ENCODE measurements around the gene SLC13A2. TPM values are rescaled to one million over a fixed set of nuclear protein-coding genes. Genes with fewer than 3 reads are reported as not detected.

The SLC13A2 gene
- polyA plus RNA-seq, 1 experiment = not detected

- H3K4me3 ChIP-seq (ENCODE audit: low read depth, low read length) = no peak overlapping the region
- peaks cover 2% of the 10 kb centered on the region; the same call in 1 of the 2 replicates for H3K27me3 ChIP-seq (ENCODE audit: control insufficient read depth, insufficient read depth, low read length)
- POLR2A ChIA-PET = no interaction called here
- CTCF ChIA-PET = interaction anchor here (1.0 to 4.1 kb wide), 3 partner anchors 9 to 34 kb away, joined by 4 to 19 read pairs (median 7); no protein-coding TSS in a partner anchor
- no peak for TF ChIP-seq CTCF (IDR thresholded peaks at IDR 0.05; ENCODE audit: insufficient read depth, low read depth, low read length)
- H3K36me3 ChIP-seq (ENCODE audit: control insufficient read depth, insufficient read depth, low read length) = no peaks in the 10 kb centered on the region
- no peak for DNase-seq (ENCODE audit: low read depth)
Measured at GRCh38 chr17:28528327-28529012, 55.0 kb downstream of the SLC13A2 start.

GRCh38 chr17:28529013-28529400, 55.6 kb downstream of the SLC13A2 start:
- Histone ChIP-seq H3K27me3 (ENCODE audit: control insufficient read depth, insufficient read depth, low read length) (peaks cover 2% of the 10 kb centered on the region; the same call in 1 of the 2 replicates), H3K36me3 (ENCODE audit: control insufficient read depth, insufficient read depth, low read length) (no peaks in the 10 kb centered on the region), H3K4me3 (ENCODE audit: low read depth, low read length) (no peak overlapping the region)
- no peak for TF ChIP-seq CTCF (IDR thresholded peaks at IDR 0.05; ENCODE audit: insufficient read depth, low read depth, low read length)
- no peak for DNase-seq (ENCODE audit: low read depth)
- ChIA-PET POLR2A (no interaction called here), CTCF (interaction anchor here (1.0 to 4.1 kb wide), 3 partner anchors 9 to 35 kb away, joined by 4 to 19 read pairs (median 7); no protein-coding TSS in a partner anchor)

GRCh38 chr17:28530250-28530649, 56.8 kb downstream of the SLC13A2 start:
- TF ChIP-seq CTCF (IDR thresholded peaks at IDR 0.05; ENCODE audit: insufficient read depth, low read depth, low read length) = no peak
- ChIA-PET CTCF (interaction anchor here (1.0 to 4.1 kb wide), 2 partner anchors 10 to 17 kb away, joined by 4 to 19 read pairs; no protein-coding TSS in a partner anchor), POLR2A (no interaction called here)
- Histone ChIP-seq H3K36me3 (ENCODE audit: control insufficient read depth, insufficient read depth, low read length) (no peaks in the 10 kb centered on the region), H3K4me3 (ENCODE audit: low read depth, low read length) (no peak overlapping the region), H3K27me3 (ENCODE audit: control insufficient read depth, insufficient read depth, low read length) (peaks cover 2% of the 10 kb centered on the region; the same call in 1 of the 2 replicates)
- DNase-seq (ENCODE audit: low read depth) = no peak

GRCh38 chr17:28530926-28531325, 57.5 kb downstream of the SLC13A2 start:
- TF ChIP-seq CTCF (IDR thresholded peaks at IDR 0.05; ENCODE audit: insufficient read depth, low read depth, low read length) = no peak
- Histone ChIP-seq H3K27me3 (ENCODE audit: control insufficient read depth, insufficient read depth, low read length) (peaks cover 2% of the 10 kb centered on the region; the same call in 1 of the 2 replicates), H3K36me3 (ENCODE audit: control insufficient read depth, insufficient read depth, low read length) (no peaks in the 10 kb centered on the region), H3K4me3 (ENCODE audit: low read depth, low read length) (no peak overlapping the region)
- ChIA-PET POLR2A (no interaction called here), CTCF (interaction anchor here (1.8 to 2.1 kb wide), 2 partner anchors 9 to 35 kb away, joined by 6 read pairs; no protein-coding TSS in a partner anchor)
- DNase-seq (ENCODE audit: low read depth) = no peak

- CTCF ChIA-PET = interaction anchor here (1.8 to 2.2 kb wide), 3 partner anchors 8 to 37 kb away, joined by 6 read pairs; no protein-coding TSS in a partner anchor
- Histone ChIP-seq H3K36me3 (ENCODE audit: control insufficient read depth, insufficient read depth, low read length) (no peaks in the 10 kb centered on the region), H3K27me3 (ENCODE audit: control insufficient read depth, insufficient read depth, low read length) (peaks cover 2% of the 10 kb centered on the region; the same call in 1 of the 2 replicates), H3K4me3 (ENCODE audit: low read depth, low read length) (no peak overlapping the region)
- TF ChIP-seq CTCF (IDR thresholded peaks at IDR 0.05; ENCODE audit: insufficient read depth, low read depth, low read length) = no peak
- no peak for DNase-seq (ENCODE audit: low read depth)
- POLR2A ChIA-PET = no interaction called here
Measured at GRCh38 chr17:28532050-28532960, 58.9 kb downstream of the SLC13A2 start.
